HG02852 (cell line): ENCODE data around the gene CT45A1.
"Not testable (repeated sequence)": the region's sequence is repeated elsewhere in the genome, so short reads cannot be mapped to it uniquely, and the experiment has no call there.

ENCODE experiments used
- ATAC-seq: cut with Tn5 transposase; IDR thresholded peaks from one replicate; pipeline ENCODE4 v1.9.1; 2021; ENCODE audit warnings: mild to moderate bottlenecking, moderate library complexity; ENCODE audit not compliant: unreplicated experiment

CT45A1 gene, protein sequence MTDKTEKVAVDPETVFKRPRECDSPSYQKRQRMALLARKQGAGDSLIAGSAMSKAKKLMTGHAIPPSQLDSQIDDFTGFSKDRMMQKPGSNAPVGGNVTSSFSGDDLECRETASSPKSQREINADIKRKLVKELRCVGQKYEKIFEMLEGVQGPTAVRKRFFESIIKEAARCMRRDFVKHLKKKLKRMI

DNA sequence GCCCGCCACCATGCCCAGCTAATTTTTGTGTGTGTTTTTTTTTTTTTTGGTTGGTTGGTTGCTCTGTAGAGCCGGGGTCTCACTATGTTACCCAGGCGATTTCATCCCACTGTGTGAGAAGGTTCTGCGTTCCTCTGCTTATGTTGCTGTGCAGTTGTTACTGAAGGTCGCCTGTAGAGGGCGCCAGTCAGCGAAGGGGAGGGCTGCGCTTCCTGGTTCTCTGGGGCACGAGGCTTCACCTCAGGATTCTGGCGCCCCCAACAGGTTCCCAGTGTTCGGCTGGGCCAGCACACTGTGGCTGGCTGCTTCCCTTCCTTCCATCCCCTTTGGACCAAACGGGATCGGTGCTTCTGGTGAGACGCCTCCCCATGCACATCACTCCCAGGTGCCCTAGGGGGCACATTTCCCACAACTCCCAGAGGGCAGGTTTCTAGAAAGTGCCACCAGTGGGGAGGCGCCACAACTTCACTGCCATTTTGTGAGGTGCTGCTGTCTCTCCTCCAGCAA, at the start of gene CT45A1:
CT45A1 (plus strand) TSS at position 457 of the 507 bp plus-strand sequence. CDS start 5,302 bp downstream, outside the sequence.
- ATAC-seq: not testable (repeated sequence)

DNA sequence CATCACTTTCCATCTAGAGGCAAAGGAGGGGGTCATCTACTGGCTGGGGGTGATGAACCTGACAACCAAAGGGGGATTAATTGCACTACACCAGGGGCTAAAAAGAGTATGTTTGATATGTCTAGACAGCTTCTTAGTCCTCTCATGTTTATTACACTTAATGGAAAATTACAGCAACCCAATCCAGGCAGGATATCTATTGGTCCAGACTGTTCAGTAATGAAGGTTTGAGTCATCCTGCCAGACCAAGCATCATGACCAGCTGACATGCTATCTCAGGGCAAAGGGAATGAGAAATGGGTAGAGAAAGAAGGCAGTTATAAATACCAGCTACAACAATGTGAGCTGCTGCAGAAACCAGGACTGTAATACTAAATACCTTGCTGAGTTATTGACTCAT, 40.5 kb upstream of the CT45A1 start:
- ATAC-seq: not testable (repeated sequence)

DNA sequence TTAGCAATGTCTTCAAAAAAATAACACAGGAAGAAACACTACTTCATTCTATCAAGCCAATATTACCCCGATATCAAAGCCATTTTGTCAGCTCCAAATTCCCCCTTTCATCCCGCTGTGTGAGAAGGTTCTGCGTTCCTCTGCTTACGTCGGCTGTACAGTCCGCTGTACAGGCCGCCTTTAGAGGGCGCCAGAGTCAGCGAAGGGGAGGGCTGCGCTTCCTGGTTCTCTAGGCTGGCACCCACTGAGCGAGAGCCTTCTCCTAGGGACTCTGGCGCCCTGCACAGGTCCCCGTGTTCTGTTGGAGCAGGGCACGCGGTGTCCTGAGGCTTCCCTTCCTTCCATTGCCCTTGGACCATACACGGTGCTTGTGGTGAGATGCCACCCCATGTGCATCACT, 25.3 kb upstream of the CT45A1 start:
- no peak for ATAC-seq

DNA sequence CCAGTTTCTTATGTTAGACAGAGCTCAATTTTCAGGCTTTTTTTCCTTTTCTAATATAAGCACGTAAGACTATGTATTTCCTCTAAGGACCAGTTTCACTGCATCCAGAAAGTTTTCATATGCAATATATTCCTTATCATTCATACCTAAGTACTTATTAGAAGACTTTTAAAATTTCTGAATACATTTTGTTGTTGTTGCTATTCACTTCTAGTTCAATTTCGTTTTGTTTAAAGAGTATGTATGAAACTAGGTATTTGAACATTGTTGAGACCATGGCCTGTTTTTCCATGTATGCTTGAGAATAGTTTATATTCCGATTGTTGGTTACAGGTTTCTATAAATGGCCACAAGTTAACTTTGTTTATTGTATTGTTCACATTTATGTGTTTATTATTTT, 18.0 kb upstream of the CT45A1 start:
- ATAC-seq: no peak

DNA sequence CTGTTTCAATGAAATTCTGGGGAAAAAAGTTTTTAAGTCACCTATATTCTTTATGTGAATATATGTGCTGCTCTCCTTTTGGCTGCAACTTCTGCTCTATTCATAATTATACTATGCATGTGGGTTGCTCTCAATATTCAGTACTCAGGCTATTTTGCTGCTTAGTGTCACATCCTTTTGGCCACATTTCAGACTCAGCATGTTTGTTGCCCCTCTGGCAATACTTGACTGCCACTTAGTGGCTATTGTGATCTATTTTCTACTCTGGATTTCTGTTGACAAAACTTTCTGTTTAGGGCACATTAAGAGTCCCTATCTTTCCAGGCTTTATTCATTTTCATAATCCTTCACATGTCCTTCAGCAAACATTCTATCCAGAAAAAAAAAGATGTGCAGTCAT, 15.8 kb upstream of the CT45A1 start:
- no peak for ATAC-seq

DNA sequence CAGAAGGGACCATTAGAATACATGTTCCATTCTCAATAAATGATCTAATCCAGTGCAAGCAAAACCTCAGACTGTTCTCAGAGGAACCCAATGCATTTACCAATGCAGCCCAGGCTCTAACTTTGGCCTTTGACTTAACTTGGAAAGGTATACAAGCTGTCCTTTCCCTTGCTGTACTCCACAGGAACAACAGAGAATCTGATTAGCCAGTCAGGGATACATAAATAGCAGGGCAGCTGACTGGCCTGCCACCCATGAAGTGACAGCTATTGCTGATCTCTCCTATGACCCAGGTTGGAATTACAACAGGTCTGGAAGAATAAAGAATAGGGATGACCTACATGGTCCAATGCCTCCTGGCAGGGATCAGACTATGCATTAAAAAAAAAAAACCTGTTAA, 14.5 kb upstream of the CT45A1 start:
- ATAC-seq: no peak

DNA sequence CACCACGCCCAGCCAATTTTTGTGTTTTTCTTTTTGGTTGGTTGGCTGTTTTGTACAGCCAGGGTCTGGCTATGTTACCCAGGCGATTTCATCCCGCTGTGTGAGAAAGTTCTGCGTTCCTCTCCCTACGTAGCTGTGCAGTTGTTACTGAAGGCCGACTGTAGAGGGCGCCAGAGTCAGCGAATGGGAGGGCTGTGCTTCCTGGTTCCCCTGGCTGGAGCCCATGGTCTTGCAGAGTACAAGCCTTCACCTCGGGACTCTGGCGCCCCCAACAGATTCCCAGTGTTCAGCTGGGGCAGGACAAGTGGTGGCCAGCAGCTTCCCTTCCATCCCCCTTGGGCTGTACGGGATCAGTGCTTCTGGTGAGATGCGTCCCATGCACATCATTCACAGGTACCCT, 5.6 kb upstream of the CT45A1 start:
- peak; percentile 48 for ATAC-seq

DNA sequence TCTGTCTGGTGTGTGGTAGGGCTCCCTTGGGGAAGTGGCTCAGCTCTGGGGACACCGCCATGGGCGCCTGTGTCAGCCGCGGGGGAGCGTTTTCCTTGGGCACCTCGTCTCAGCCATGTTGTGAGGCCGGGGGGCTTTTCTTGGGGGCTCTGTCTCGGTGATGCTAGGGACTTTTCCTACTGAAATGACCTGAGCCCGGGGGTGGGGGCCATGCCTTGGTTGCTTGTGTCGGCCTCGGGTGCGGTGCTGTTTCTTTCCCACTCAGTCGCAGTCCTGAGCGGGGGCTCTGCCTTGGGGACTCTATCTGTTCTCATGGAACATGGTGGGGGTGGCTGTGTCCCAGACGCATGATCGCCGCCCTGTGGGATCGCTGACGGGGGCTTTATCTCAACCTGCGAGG, 356 bp downstream of the CT45A1 start:
- ATAC-seq: no peak

DNA sequence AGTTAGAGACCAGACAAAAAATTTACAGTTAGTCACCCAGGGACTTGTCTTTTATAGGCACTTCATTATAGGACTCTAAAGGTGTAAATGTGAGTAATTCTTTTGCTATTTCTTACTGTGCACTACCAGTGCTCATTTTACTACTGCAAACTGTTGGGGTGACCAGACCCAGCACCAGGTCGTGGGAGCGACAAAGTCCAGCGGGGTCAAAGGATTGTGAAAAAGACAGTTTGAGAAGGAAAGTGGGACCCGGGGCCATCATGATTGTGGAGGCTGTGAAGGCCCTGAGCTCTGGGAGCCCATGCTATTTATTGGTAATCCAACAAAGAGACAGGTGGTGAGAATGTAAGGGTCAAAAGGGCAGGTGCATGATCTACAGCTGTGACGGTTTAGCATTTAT, 21.2 kb downstream of the CT45A1 start:
- not testable (repeated sequence) for ATAC-seq

DNA sequence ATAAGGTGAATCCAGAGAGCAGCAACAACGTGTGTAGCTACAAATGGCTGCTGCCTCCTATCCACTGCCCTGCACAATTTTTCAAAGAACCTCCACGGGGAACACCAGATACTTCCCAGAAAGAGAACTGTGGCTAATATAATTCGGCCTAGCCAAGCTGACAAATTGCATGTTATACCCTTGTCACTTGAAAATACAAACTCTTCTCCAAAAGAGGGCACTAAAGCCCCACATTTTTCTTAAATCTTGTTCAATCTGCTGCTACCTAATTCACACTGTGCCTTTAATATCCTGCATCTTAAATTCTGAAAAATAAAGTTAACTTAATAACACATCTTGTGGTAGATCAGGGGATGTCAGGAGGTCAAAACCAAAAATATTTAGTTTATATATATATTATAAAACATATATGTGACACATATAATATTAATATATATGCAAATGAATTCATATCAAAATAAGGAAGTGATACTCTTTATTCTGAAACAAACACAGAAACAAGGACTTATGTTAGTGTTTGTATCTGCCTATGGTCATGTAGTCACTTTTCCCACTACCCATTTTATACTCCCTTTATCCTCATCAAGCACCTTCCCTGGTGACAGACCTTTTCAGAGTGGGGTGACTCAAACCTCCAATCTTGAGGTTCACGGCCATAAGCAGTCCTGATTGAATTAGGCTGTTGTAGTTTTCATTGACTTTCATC, 24.1 kb downstream of the CT45A1 start:
- ATAC-seq: no peak

DNA sequence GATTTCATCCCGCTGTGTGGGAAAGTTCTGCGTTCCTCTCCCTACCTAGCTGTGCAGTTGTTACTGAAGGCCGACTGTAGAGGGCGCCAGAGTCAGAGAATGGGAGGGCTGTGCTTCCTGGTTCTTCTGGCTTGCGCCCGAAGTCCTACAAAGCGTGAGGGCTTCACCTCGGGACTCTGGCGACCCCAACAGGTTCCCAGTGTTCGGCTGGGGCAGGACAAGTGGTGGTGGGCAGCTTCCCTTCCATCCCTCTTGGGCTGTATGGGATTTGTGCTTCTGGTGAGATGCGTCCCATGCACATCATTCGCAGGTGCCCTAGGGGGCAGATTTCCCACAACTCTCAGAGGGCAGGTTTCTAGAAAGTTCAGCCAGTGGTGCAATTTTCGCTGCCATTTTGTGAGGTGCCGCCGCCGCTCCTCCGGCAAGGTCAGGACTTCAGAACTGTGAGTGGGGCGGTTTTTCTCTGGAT, 27.3 kb downstream of the CT45A1 start:
- ATAC-seq: peak; percentile 62

DNA sequence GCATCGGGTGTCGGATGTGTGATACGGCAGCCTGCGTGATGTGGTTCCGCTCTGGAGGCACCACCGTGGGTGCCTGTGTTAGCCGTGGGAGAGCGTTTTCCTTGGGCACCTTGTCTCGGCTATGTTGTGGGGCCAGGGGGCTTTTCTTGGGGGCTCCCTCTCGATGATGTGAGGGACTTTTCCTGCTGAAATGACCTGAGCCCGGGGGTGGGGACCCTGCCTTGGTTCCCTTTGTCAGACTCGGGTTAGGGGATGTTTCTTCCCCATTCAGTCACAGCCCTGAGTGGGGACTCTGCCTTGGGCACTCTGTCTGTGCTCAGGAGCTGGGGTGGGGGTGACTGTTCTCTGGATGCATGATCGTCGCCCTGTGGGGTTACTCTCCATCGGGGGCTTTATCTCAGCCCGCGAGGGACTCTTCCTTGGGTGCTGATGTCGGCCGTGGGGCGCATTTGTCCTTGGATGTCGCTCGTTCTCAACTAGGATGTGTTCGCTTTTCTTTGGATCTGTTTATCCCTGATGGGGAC, 27.8 kb downstream of the CT45A1 start:
- ATAC-seq: no peak

DNA sequence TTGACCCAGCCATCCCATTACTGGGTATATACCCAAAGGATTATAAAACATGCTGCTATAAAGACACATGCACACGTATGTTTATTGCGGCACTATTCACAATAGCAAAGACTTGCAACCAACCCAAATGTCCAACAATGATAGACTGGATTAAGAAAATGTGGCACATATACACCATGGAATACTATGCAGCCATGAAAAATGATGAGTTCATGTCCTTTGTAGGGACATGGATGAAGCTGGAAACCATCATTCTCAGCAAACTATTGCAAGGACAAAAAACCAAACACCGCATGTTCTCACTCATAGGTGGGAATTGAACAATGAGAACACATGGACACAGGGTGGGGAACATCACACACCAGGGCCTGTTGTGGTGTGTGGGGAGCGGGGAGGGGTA, 31.3 kb downstream of the CT45A1 start:
- not testable (repeated sequence) for ATAC-seq

DNA sequence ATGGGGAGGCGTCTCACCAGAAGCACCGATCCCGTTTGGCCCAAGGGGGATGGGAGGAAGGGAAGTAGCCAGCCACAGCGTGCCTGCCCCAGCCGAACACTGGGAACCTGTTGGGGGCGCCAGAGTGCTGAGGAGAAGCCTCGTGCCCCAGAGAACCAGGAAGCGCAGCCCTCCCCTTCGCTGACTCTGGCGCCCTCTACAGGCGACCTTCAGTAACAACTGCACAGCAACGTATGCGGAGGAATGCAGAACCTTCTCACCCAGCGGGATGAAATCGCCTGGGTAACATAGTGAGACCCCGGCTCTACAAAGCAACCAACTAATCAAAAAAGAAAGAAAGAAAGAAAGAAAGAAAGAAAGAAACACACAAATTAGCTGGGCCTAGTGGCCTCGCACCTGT, 54.7 kb downstream of the CT45A1 start, which contains the start of gene CT45A3:
CT45A3 (minus strand) TSS at position 101 of the 400 bp plus-strand sequence. CDS start 3,747 bp downstream, outside the sequence.
- not testable (repeated sequence) for ATAC-seq
